Naive B cell (primary cell): Measurements from ENCODE around the gene LHX3. TPM values are rescaled to one million over a fixed set of nuclear protein-coding genes. Genes with fewer than 3 reads are reported as not detected.
A peak's percentile ranks its signal among the peaks of the same experiment; 100 is the strongest.

Experiments used
- ATAC-seq, 2 donors: fragments of 150-1000 bp; cut with Tn5 transposase; 2 replicates each; pipeline ENCODE4 v1.10.0; 2021; ENCODE audit warnings: low read depth in 2 of 2, mild to moderate bottlenecking in 2 of 2, moderate library complexity in 2 of 2
- DNase-seq: peaks from one replicate; pipeline ENCODE4 v3.0.0; 2022
- H3K27ac Mint-ChIP-seq, 6 donors: one replicate each; pipeline ENCODE4 v1.8.0; 2020 to 2022; ENCODE audit warnings: mild to moderate bottlenecking in 6 of 6, mixed read lengths in 6 of 6, moderate library complexity in 5 of 6, inconsistent platforms in 2 of 6
- H3K27me3 Mint-ChIP-seq, 3 donors: one replicate each; pipeline ENCODE4 v1.8.0; 2021 to 2022; ENCODE audit warnings: mixed read lengths in 3 of 3, mild to moderate bottlenecking in 1 of 3
- H3K36me3 Mint-ChIP-seq, 2 donors: one replicate each; pipeline ENCODE4 v1.8.0; 2020 to 2022; ENCODE audit warnings: mixed read lengths in 2 of 2, inconsistent platforms in 1 of 2, mild to moderate bottlenecking in 1 of 2
- H3K4me1 Mint-ChIP-seq, 3 donors: one replicate each; pipeline ENCODE4 v1.8.0; 2020 to 2022; ENCODE audit warnings: mixed read lengths in 3 of 3, inconsistent platforms in 1 of 3, mild to moderate bottlenecking in 1 of 3, moderate library complexity in 1 of 3
- H3K4me3 Mint-ChIP-seq, 8 donors: one replicate each; pipeline ENCODE4 v1.8.0; 2020 to 2022; ENCODE audit warnings: mild to moderate bottlenecking in 8 of 8, mixed read lengths in 8 of 8, moderate library complexity in 8 of 8, inconsistent platforms in 2 of 8
- H3K9me3 Mint-ChIP-seq, 7 donors: one replicate each; pipeline ENCODE4 v1.8.0; 2020 to 2022; ENCODE audit warnings: mixed read lengths in 7 of 7, mild to moderate bottlenecking in 5 of 7, inconsistent platforms in 2 of 7, moderate library complexity in 1 of 7
- polyA plus RNA-seq, 6 donors: library from polyadenylated mRNA; unstranded; fragments of 300-500 nt; fragmentation: Illumina TruSeq; gene quantifications; one replicate each; pipeline ENCODE4 v1.2.3, GENCODE V29; 2021; ENCODE audit warnings: low read depth in 6 of 6

The LHX3 gene
- polyA plus RNA-seq, 6 donors from 2014 or later = not detected

- H3K4me1 Mint-ChIP-seq = peaks cover 13 to 16% (median 13%) of the 10 kb centered on the region in 3 donors
- DNase-seq (no peak), ATAC-seq (peak in 1 of 2 donors; percentile 18)
- no peaks in the 10 kb centered on the region for H3K9me3 Mint-ChIP-seq
- peaks cover 7 to 26% (median 9%) of the 10 kb centered on the region in 3 donors for H3K27me3 Mint-ChIP-seq
- peak overlapping the region in 3 of 6 donors; percentile 12 to 76 (median 50) for H3K27ac Mint-ChIP-seq
- H3K4me3 Mint-ChIP-seq = peak overlapping the region in 3 of 8 donors; percentile 49 to 62 (median 54)
- peaks cover 16 to 25% of the 10 kb centered on the region in 2 donors for H3K36me3 Mint-ChIP-seq
Observed at GRCh38 chr9:136206602-136207275, 1.8 kb upstream of the LHX3 start.

GRCh38 chr9:136205707-136205992, 722 bp upstream of the LHX3 start:
- H3K36me3 Mint-ChIP-seq = peaks cover 16 to 25% of the 10 kb centered on the region in 2 donors
- ATAC-seq = no peak
- no peak for DNase-seq
- H3K27ac Mint-ChIP-seq = no peak overlapping the region
- H3K4me1 Mint-ChIP-seq = peaks cover 13 to 16% (median 13%) of the 10 kb centered on the region in 3 donors
- peak overlapping the region in 1 of 8 donors; percentile 49 for H3K4me3 Mint-ChIP-seq
- H3K9me3 Mint-ChIP-seq = no peaks in the 10 kb centered on the region
- peaks cover 7 to 33% (median 9%) of the 10 kb centered on the region in 3 donors for H3K27me3 Mint-ChIP-seq

- H3K9me3 Mint-ChIP-seq = no peaks in the 10 kb centered on the region
- no peak for DNase-seq
- ATAC-seq = no peak
- H3K27me3 Mint-ChIP-seq = peaks cover 7 to 40% (median 9%) of the 10 kb centered on the region in 3 donors
- peaks cover 16 to 18% of the 10 kb centered on the region in 2 donors for H3K36me3 Mint-ChIP-seq
- H3K27ac Mint-ChIP-seq = no peak overlapping the region
- peaks cover 10 to 16% (median 13%) of the 10 kb centered on the region in 3 donors for H3K4me1 Mint-ChIP-seq
- H3K4me3 Mint-ChIP-seq = peak overlapping the region in 3 of 8 donors; percentile 29 to 45 (median 37)
Observed at GRCh38 chr9:136204145-136204805, 653 bp downstream of the LHX3 start.

- Mint-ChIP-seq H3K27ac (peak overlapping the region in 1 of 6 donors; percentile 74), H3K36me3 (peaks cover 16 to 18% of the 10 kb centered on the region in 2 donors), H3K9me3 (no peaks in the 10 kb centered on the region), H3K27me3 (peaks cover 7 to 40% (median 9%) of the 10 kb centered on the region in 3 donors), H3K4me1 (peaks cover 10 to 17% (median 13%) of the 10 kb centered on the region in 3 donors), H3K4me3 (peak overlapping the region in 2 of 8 donors; percentile 45 to 53)
- DNase-seq = no peak
- ATAC-seq = no peak
Observed at GRCh38 chr9:136203408-136204144, 1.4 kb downstream of the LHX3 start.

- no peak overlapping the region for H3K4me3 Mint-ChIP-seq
- DNase-seq (no peak), ATAC-seq (no peak)
- H3K36me3 Mint-ChIP-seq = peaks cover 16 to 18% of the 10 kb centered on the region in 2 donors
- H3K27ac Mint-ChIP-seq = peak overlapping the region in 1 of 6 donors; percentile 74
- peaks cover 16 to 25% (median 18%) of the 10 kb centered on the region in 3 donors for H3K4me1 Mint-ChIP-seq
- peaks cover 12 to 48% (median 14%) of the 10 kb centered on the region in 3 donors for H3K27me3 Mint-ChIP-seq
- no peaks in the 10 kb centered on the region for H3K9me3 Mint-ChIP-seq
Observed at GRCh38 chr9:136202454-136203407, 2.2 kb downstream of the LHX3 start.

- no peak for DNase-seq
- Mint-ChIP-seq H3K27ac (peak overlapping the region in 1 of 6 donors; percentile 41), H3K4me1 (peaks cover 14 to 32% (median 18%) of the 10 kb centered on the region in 3 donors), H3K9me3 (no peaks in the 10 kb centered on the region), H3K27me3 (peaks cover 9 to 56% (median 21%) of the 10 kb centered on the region in 3 donors), H3K36me3 (peaks cover 9 to 11% of the 10 kb centered on the region in 2 donors), H3K4me3 (no peak overlapping the region)
- ATAC-seq = no peak
Observed at GRCh38 chr9:136201609-136202453, 3.1 kb downstream of the LHX3 start.

GRCh38 chr9:136201174-136201573, 3.8 kb downstream of the LHX3 start:
- Mint-ChIP-seq H3K4me1 (peaks cover 12 to 37% (median 23%) of the 10 kb centered on the region in 3 donors), H3K36me3 (peaks cover 3 to 5% of the 10 kb centered on the region in 2 donors), H3K27ac (peak overlapping the region in 1 of 6 donors; percentile 84), H3K4me3 (peak overlapping the region in 2 of 8 donors; percentile 61 to 80), H3K27me3 (peaks cover 11 to 61% (median 28%) of the 10 kb centered on the region in 3 donors), H3K9me3 (no peaks in the 10 kb centered on the region)
- DNase-seq = no peak
- no peak for ATAC-seq

GRCh38 chr9:136200424-136200823, 4.5 kb downstream of the LHX3 start:
- Mint-ChIP-seq H3K27me3 (peaks cover 15 to 64% (median 33%) of the 10 kb centered on the region in 3 donors), H3K27ac (peak overlapping the region in 2 of 6 donors; percentile 33 to 84), H3K36me3 (no peaks in the 10 kb centered on the region), H3K4me1 (peaks cover 10 to 36% (median 24%) of the 10 kb centered on the region in 3 donors), H3K4me3 (peak overlapping the region in 1 of 8 donors; percentile 61), H3K9me3 (no peaks in the 10 kb centered on the region)
- ATAC-seq (no peak), DNase-seq (no peak)

- no peak for ATAC-seq
- peak overlapping the region in 1 of 6 donors; percentile 86 for H3K27ac Mint-ChIP-seq
- peak overlapping the region in 3 of 8 donors; percentile 35 to 40 (median 37) for H3K4me3 Mint-ChIP-seq
- peaks cover 15 to 72% (median 33%) of the 10 kb centered on the region in 3 donors for H3K27me3 Mint-ChIP-seq
- H3K9me3 Mint-ChIP-seq = no peaks in the 10 kb centered on the region
- no peak for DNase-seq
- no peaks in the 10 kb centered on the region for H3K36me3 Mint-ChIP-seq
- H3K4me1 Mint-ChIP-seq = peaks cover 10 to 36% (median 24%) of the 10 kb centered on the region in 3 donors
Observed at GRCh38 chr9:136199391-136200288, 5.3 kb downstream of the LHX3 start.

GRCh38 chr9:136198605-136199083, 6.3 kb downstream of the LHX3 start:
- H3K27me3 Mint-ChIP-seq = peaks cover 15 to 68% (median 27%) of the 10 kb centered on the region in 3 donors
- no peaks in the 10 kb centered on the region for H3K9me3 Mint-ChIP-seq
- peak overlapping the region in 4 of 8 donors; percentile 13 to 42 (median 36) for H3K4me3 Mint-ChIP-seq
- H3K36me3 Mint-ChIP-seq = no peaks in the 10 kb centered on the region
- ATAC-seq = no peak
- H3K4me1 Mint-ChIP-seq = peaks cover 10 to 29% (median 24%) of the 10 kb centered on the region in 3 donors
- DNase-seq = no peak
- H3K27ac Mint-ChIP-seq = no peak overlapping the region
